Measurements from ENCODE around the gene MIB1.
"Not testable (repeated sequence)": the region's sequence is repeated elsewhere in the genome, so short reads cannot be mapped to it uniquely, and the experiment has no call there.

DNA sequence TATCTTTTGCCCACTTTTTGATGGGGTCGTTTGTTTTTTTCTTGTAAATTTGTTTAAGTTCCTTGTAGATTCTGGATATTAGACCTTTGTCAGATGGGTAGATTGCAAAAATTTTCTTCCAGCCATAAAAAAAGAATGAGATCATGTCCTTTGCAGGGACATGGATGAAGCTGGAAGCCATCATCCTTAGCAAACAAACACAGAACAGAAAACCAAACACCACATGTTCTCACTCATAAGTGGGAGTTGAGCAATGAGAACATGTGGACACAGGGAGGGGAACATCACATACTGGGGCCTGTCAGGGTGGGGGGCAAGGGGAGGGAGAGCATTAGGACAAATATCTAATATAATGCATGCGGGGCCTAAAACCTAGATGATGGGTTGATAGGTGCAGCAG is 55.5 kb downstream of the MIB1 start:
- TF ChIP-seq, protein P1, sequence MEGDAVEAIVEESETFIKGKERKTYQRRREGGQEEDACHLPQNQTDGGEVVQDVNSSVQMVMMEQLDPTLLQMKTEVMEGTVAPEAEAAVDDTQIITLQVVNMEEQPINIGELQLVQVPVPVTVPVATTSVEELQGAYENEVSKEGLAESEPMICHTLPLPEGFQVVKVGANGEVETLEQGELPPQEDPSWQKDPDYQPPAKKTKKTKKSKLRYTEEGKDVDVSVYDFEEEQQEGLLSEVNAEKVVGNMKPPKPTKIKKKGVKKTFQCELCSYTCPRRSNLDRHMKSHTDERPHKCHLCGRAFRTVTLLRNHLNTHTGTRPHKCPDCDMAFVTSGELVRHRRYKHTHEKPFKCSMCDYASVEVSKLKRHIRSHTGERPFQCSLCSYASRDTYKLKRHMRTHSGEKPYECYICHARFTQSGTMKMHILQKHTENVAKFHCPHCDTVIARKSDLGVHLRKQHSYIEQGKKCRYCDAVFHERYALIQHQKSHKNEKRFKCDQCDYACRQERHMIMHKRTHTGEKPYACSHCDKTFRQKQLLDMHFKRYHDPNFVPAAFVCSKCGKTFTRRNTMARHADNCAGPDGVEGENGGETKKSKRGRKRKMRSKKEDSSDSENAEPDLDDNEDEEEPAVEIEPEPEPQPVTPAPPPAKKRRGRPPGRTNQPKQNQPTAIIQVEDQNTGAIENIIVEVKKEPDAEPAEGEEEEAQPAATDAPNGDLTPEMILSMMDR (IDR thresholded peaks at IDR 0.05): not testable (repeated sequence)
- TF ChIP-seq POLR2A (IDR thresholded peaks at IDR 0.05): not testable (repeated sequence)

All from body of pancreas (tissue), 4 donors.